Ammon's horn (tissue), 1 donor: ENCODE data around the gene TRIM15.

ENCODE experiments used
- DNase-seq: peaks from one replicate; pipeline ENCODE4 v3.0.0-alpha.2; 2016; ENCODE audit warnings: low spot score

TRIM15 gene

DNA sequence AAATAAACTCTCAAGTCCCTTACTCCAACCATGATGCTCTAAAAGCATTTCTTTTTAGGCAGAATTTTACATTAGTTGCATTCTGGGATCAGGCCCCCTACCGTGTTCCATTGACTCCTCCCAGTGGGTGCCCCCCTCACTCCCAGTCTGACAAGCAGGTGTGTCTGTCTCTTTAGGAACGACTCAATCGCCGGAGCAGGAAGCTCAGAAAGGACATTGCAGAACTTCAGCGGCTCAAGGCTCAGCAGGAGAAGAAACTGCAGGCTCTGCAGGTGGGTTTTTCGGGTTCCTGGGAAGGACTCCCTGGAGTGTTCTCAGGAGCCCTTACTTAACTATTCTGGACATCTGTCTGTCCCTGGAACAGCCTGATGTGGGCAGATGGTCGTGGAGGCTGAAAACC, 17.5 kb upstream of the TRIM15 start:
- no peak for DNase-seq

DNA sequence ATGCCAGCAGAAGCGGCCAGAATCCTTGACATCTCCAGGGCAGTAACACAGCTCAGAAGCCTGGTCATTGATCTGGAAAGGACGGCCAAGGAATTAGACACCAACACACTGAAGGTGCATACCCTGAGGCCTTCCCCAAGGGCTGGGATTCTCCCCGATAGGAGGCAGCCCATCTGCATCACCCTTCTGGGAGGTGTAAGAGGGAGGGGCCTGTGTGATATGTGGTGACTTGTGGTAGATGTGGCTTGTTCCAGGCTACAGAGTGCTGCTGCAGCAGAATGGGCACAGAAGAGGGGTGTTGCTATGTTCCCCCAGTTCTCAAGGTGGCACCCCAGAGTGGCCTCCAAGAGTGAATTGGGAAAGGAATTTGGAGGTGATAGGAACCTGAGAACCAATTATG, 16.2 kb upstream of the TRIM15 start:
- no peak for DNase-seq

- DNase-seq: no peak
These were observed 14.1 kb upstream of the TRIM15 start for GRCh38 chr6:30149234-30149633.

DNA sequence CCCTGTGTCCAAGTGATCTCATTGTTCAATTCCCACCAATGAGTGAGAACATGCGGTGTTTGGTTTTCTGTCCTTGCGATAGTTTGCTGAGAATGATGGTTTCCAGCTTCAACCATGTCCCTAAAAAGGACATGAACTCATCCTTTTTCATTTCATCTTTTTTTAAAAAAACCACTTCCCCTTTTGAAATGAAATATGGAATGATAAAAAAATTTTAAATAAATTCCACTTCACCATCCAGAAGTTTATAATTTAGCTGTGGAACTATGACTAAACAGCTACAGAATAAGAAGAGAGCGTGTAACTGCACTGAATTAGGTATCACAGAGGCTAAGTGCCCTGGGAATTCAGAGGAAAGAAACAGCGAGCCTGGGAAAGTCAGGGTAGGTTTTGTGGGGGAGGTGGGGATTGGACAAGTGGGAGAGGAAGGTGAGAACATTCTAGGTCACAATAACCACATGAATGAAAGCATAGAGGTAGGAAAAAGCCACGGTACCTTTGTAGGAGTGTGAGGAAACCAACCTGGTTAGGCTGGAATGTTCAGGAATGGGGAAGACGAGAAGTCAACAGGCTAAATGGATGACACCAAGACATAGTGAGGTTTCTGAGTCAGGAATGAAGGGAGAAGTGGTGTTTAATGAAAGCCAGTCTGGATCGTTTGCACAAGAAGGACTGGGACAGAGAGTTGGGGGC, 13.3 kb upstream of the TRIM15 start:
- DNase-seq: no peak

DNA sequence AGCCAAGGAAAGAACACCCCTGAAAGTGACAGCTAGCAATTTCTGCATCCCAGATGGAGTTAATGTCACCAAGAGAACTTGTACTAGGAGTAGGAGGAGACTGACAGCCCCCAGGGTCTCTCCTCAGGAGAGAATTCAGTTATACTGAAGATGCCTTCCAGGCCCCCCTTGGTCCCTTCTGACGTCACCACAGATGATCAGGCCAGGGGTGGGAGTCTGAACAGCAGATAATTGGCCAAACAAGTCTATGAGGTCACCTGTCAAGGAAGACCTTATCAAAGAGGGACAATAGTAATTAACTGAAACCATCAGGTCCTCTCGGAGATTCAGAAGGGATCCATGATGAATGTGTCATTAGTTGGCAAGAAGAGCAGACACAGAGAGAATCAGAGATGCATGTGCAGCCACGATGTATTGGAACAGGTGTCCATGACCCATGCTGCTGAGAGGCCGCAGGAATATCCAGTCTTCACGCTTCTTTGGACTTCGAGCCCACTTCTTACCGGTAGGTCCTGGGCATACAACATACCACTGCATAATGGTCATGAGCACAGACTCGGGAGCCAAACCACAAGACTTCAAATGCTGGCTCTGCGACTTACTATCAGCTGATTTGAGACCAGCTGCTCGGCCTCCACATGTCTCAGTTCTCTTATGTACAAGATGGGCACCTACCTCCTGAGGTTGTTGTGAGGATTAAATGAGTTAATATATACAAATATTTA, 12.5 kb upstream of the TRIM15 start:
- DNase-seq: no peak

- no peak for DNase-seq
These were observed 11.8 kb upstream of the TRIM15 start for GRCh38 chr6:30151580-30151979.

GRCh38 chr6:30152016-30152673, 11.2 kb upstream of the TRIM15 start:
- DNase-seq: no peak

- DNase-seq: no peak
These were observed 10.3 kb upstream of the TRIM15 start for GRCh38 chr6:30152910-30153610.

DNA sequence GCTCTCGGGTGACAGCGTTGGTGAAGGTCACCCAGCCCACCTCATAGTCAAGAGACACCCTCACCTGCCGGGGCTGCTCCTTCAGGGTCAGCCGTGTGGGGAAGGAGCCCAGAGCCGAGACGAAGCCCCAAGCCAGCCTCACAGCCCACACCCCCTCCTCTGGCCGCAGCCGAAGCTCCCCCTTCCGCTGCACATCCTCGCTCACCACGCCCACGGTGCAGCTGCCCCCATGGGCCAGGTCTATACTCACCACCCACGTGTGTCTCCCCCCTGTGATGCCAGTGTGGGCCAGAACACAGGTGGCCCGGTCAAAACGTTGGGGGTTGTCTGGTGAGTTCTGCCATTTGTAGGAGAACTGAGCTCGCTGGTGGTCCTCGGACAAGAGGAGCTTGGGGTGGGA, 9.3 kb upstream of the TRIM15 start:
- DNase-seq: no peak

DNA sequence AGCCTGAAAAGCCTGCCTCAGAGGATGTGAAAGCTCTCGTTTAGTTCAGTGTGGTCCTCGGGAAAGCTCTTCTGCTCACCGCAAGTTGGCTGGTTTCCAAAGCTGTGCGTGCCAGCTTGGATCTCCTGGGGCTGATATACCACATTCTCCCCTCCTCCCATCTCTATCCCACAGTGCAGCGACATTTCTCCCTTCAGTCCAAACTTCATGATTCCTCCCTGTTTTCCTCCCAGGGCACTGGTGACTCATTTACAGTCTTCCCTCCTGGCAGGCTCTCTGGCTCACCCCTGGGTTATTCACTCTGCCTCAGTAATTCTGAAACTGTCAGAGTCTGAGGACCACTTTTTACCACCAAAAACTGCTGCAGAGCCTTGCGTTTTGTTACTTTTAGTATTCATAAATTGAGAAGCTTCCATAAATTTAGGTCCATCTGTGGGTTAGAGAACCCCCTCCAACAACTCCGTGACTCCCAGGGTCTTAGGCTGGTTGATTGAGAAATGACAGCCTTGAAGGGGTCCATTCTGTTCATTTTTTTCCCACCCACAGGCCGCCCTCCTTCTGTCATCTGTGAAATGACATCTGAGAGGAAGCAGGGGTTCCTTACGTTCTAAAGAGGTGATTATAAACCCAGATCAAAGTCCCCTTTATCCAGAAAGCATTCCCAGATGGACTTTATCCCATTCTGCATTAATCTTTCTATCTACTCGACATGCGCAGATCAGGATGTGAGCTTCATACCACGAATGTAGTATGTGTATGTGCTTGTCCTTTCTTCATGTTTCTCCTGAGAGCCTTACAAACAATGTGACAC, 8.4 kb upstream of the TRIM15 start:
- no peak for DNase-seq

DNA sequence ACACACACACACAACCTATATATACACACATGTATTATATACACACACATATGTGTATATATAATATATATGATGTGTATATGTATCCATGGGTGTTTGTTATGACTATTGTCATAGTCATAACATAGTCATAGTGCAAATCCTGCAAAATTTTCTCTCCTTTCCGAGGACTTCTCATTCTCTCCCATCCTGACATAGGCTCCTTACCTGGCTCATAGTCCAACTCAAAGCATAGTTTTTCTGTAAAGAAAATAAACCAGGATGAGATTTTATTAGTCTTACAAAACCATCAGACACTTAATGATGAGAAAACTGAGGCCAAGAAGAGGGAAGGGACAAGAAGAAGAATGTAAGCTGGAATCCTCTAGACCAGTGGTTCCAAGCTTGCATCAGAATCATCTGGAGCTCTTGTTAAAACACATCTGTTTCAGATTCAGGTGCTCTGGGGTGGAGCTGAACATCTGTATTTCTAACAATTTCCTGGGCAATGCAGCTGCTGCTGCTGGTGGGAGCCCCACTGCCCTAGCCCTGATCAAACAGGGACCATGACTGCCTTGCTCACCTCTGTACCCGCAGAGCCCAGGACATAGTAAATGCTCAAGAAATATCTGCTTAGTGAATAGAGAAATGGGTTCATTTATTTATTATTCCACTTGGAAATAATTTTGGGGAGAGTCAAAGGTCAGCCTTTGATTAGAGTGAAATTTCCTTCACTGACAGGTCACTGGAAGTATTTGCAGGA, 7.7 kb upstream of the TRIM15 start:
- DNase-seq: no peak

DNA sequence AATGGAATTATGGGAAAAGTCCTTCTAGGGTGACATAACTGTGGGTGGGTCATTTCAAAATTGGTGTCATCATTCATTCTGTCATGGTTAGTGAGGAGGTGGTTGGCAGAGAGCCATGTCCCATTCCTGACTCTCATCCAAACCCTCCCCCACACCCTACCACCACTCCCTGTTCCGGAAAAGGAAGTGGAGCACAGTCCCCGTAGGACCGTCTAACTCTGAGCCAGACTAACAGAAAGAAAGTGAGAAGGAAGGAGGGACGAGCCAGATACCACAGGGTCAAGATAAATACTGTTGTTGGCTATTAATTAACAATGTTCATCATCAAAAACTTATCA, 7.1 kb upstream of the TRIM15 start:
- DNase-seq: no peak

GRCh38 chr6:30156774-30157173, 6.6 kb upstream of the TRIM15 start:
- DNase-seq: no peak

DNA sequence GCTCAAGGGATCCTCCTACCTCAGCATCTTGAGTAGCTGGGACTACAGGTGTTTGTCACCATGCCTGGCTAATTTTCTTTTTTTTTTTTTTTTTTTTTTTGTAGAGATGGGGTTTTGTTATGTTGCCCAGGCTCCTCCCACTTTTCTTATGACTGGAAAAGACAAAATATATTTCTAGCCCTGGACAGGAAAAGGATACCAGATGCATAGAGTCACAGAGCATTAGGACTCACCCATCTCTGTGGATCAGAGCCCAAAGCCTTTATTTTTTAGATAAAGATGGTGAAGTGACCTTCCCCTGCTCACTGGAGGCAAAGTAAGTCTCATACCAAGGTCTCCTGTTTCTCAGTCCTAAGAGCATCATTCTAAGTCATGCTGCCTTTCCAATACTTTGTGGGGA, 5.8 kb upstream of the TRIM15 start:
- no peak for DNase-seq

DNA sequence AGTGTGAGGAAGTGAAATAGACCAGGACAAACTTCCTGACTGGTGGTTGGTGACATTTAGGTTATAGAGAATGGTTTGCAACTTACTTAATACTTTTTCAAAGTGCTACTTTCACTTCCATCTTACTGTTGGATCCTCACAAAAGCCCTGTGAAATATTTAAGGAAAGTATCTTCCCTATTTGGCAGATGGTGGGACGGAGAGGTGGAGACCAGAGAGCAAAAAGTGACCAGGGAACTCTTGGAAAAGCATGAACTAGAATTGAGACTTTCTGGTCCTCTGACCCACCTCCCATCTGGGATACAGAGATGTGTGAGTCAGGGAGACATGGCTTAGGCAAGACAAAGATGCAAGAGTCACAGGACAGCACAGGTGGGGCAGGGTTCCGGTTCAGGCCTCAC, 5.3 kb upstream of the TRIM15 start:
- no peak for DNase-seq

DNA sequence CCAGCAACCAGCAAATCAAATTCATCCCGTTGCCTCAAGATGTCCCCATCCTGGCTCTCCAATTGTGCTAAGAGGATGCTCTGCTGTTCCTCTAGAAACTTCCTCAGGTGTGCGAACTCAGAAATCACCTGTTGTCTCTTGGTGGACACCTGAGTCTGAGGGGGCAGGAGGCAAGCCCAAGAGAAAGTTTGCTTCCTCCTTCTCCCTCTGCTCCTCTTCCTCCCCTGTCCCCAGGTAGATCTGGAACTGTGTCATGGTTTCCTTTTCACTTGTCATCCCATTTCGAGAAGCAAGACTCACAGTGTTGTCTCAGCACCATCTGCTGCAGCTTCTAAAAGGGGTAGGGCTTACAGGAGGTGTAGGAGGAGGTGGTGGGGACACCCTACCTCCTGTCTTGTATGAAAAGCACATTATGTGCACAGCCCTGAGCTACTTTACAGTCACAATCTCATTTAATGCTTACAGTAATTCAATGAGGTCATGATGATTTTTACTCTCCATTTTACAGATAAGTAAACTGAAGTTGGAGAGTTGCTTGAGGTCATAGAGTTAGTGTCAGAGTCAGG, 4.8 kb upstream of the TRIM15 start:
- peak; percentile 14 for DNase-seq

GRCh38 chr6:30160008-30160784, 3.1 kb upstream of the TRIM15 start:
- DNase-seq: no peak

GRCh38 chr6:30160785-30161531, 2.4 kb upstream of the TRIM15 start, which contains the start of gene TRIM10:
TSS of gene TRIM10 (minus strand) at chr6:30161211. CDS start at chr6:30160858, 353 bp downstream.
- DNase-seq: no peak
